ENCODE results near the gene RNASEH2A. TPM values are rescaled to one million over a fixed set of nuclear protein-coding genes. Genes with fewer than 3 reads are reported as not detected.

Gene RNASEH2A
- total RNA-seq = 11.1 and 12.9 TPM in 2 replicates

DNA sequence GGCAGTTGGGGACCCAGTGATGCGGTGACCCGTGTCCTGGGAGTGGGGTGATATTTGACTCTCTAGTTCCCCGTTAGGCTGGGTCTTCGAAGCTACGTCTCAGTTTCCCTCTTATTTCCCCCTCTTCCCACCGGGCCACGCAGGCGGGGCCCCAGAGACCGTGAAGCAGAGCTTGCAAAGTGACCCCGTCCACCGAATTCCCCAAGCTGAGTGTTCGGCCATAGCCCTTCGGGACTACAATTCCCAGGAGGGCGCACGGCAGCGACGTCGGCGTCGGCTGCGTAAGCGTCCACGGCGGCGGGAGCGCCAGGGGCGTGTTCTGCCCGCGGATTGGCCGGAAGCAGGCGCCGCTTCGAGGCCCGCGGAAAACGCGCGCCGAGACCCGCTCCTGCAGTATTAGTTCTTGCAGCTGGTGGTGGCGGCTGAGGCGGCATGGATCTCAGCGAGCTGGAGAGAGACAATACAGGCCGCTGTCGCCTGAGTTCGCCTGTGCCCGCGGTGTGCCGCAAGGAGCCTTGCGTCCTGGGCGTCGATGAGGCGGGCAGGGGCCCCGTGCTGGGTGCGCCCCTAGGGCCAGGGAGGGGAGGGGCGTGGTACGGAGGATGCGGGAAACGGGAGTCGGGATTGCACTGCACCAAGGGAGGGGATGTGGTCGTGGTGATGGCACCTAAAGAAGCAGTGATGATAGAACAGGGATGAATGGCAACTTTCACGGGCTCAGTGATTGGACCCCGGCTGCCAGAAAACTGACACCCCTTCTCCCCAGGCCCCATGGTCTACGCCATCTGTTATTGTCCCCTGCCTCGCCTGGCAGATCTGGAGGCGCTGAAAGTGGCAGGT lies at the start of gene RNASEH2A:
Gene RNASEH2A (plus strand): TSS at position 343 of the 840 bp plus-strand sequence. CDS start 90 bp downstream, at position 433.
- Histone ChIP-seq H3K27me3 (ENCODE audit: control insufficient read depth, insufficient read depth, low read length) (no peaks in the 10 kb centered on the region), H3K36me3 (ENCODE audit: control insufficient read depth, insufficient read depth, low read length) (peaks cover 1% of the 10 kb centered on the region), H3K4me3 (ENCODE audit: low read depth, low read length) (peak within 1 kb of the TSS; percentile 75)
- DNase-seq (ENCODE audit: low read depth) (peak; percentile 82), FAIRE-seq (no peak)
- TF ChIP-seq, protein P1, sequence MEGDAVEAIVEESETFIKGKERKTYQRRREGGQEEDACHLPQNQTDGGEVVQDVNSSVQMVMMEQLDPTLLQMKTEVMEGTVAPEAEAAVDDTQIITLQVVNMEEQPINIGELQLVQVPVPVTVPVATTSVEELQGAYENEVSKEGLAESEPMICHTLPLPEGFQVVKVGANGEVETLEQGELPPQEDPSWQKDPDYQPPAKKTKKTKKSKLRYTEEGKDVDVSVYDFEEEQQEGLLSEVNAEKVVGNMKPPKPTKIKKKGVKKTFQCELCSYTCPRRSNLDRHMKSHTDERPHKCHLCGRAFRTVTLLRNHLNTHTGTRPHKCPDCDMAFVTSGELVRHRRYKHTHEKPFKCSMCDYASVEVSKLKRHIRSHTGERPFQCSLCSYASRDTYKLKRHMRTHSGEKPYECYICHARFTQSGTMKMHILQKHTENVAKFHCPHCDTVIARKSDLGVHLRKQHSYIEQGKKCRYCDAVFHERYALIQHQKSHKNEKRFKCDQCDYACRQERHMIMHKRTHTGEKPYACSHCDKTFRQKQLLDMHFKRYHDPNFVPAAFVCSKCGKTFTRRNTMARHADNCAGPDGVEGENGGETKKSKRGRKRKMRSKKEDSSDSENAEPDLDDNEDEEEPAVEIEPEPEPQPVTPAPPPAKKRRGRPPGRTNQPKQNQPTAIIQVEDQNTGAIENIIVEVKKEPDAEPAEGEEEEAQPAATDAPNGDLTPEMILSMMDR (IDR thresholded peaks at IDR 0.05; ENCODE audit: insufficient read depth, low read length, severe bottlenecking) = no peak

DNA sequence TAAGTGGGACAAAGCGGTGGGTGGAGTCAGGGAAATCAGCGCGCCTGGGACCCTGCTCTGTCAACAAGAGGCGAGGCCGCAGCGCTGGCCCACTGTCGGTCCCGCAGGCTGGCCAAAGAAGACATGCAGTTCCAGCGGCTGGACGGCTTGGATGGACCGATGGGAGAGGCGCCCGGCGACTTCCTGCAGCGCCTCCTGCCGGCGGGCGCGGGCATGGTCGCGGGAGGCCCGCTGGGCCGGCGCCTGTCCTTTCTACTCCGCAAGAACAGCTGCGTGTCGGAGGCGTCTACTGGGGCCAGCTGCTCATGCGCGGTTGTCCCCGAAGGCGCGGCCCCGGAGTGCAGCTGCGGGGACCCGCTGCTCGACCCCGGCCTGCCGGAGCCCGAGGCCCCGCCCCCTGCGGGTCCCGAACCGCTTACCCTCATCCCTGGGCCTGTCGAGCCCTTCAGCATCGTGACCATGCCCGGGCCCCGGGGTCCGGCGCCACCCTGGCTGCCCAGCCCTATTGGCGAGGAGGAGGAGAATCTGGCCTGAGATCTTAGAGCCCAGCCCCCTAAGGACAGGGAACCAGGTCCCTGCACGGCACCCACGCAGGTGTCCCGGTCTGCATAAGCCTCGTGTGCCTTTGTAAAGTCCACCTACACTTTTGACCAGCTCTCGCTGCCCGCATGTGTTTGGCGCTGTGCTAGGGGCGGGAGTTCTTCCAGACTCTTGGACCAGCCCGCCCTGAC lies 48.7 kb upstream of the RNASEH2A start:
- DNase-seq (ENCODE audit: low read depth) (peak; percentile 40), FAIRE-seq (no peak)
- TF ChIP-seq, protein P1 (IDR thresholded peaks at IDR 0.05; ENCODE audit: insufficient read depth, low read length, severe bottlenecking) = peak; percentile 99
- Histone ChIP-seq H3K36me3 (ENCODE audit: control insufficient read depth, insufficient read depth, low read length) (peaks cover 2% of the 10 kb centered on the region), H3K27me3 (ENCODE audit: control insufficient read depth, insufficient read depth, low read length) (no peaks in the 10 kb centered on the region), H3K4me3 (ENCODE audit: low read depth, low read length) (peak overlapping the region; percentile 23)

DNA sequence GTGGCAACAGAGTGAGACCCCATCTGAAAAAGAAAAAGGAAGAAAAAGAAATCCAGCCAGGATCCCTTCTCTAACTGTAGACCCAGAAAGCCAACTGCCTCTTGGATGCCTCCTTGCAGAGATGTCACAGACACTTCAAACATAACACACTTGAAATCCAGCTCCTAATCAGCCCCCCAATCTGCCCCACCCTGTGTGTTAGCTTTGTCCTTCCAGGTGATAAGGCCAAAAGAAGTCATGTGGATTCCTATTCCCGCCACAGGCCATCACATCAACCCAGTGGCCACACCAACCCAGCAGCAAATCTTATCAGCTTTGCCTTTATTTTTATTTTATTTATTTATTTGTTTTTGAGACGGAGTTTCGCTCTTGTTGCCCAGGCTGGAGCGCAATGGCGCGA lies 46.7 kb upstream of the RNASEH2A start:
- Histone ChIP-seq H3K27me3 (ENCODE audit: control insufficient read depth, insufficient read depth, low read length) (no peaks in the 10 kb centered on the region), H3K36me3 (ENCODE audit: control insufficient read depth, insufficient read depth, low read length) (peaks cover 10% of the 10 kb centered on the region), H3K4me3 (ENCODE audit: low read depth, low read length) (no peak overlapping the region)
- TF ChIP-seq, protein P1 (IDR thresholded peaks at IDR 0.05; ENCODE audit: insufficient read depth, low read length, severe bottlenecking) = no peak
- FAIRE-seq (no peak), DNase-seq (ENCODE audit: low read depth) (no peak)

DNA sequence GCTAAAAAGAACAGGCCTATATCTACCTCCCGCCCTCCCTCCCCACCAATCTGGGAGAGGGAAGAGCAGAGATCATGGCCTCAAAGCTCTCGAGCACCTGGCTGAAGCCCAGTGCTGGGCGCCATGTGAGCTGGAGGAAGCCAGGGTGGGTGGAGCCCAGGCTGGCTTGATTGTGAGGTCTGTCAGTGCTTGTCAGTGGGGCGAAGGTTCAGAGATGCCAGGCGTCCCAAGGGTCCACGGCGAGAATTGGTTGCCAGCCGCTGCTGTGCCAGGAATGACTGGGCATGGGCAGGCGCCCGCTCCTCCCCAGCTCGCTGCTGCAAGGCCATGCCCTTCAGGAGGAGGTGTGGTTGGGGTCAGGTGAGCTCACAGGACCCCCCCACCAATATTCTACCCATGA lies 43.3 kb upstream of the RNASEH2A start:
- Histone ChIP-seq H3K36me3 (ENCODE audit: control insufficient read depth, insufficient read depth, low read length) (peaks cover 23% of the 10 kb centered on the region), H3K27me3 (ENCODE audit: control insufficient read depth, insufficient read depth, low read length) (no peaks in the 10 kb centered on the region), H3K4me3 (ENCODE audit: low read depth, low read length) (no peak overlapping the region)
- TF ChIP-seq, protein P1 (IDR thresholded peaks at IDR 0.05; ENCODE audit: insufficient read depth, low read length, severe bottlenecking) = no peak
- no peak for FAIRE-seq
- DNase-seq (ENCODE audit: low read depth) = no peak

DNA sequence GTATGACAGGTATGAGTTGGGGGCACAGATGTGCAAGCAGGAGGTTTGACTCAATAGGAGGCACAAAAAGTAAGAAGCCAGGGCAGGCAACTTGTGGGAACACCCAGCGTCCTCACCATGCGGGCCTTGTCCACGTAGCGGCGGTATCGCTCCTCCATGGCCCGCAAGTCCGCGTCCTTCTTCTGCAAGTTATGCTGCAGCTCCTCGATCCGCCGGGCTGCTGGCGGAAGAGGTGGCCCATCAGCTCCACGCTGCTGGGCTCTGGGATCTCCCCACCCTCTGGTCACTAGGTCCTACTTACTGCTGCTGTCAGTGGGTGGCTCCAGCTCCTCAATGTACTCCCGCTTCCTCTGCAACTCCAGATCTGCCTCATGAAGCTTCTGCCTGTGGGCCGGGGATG lies 41.7 kb upstream of the RNASEH2A start:
- Histone ChIP-seq H3K27me3 (ENCODE audit: control insufficient read depth, insufficient read depth, low read length) (no peaks in the 10 kb centered on the region), H3K36me3 (ENCODE audit: control insufficient read depth, insufficient read depth, low read length) (peaks cover 25% of the 10 kb centered on the region), H3K4me3 (ENCODE audit: low read depth, low read length) (no peak overlapping the region)
- TF ChIP-seq, protein P1 (IDR thresholded peaks at IDR 0.05; ENCODE audit: insufficient read depth, low read length, severe bottlenecking) = no peak
- no peak for DNase-seq (ENCODE audit: low read depth)
- peak; percentile 32 for FAIRE-seq
